Middle frontal gyrus (tissue), 1 donor: Measurements from ENCODE around the gene DLEC1.
A peak's percentile ranks its signal among the peaks of the same experiment; 100 is the strongest.

Experiments
- DNase-seq: peaks from one replicate; pipeline ENCODE4 v3.0.0-alpha.2; 2015; ENCODE audit warnings: low spot score; ENCODE audit errors: extremely low spot score

DLEC1 gene

GRCh38 chr3:38136777-38137614 lies 98.0 kb downstream of the DLEC1 start, which contains the start of gene ACAA1:
Gene ACAA1, minus strand, starts transcription at chr3:38137127. Its CDS starts 92 bp downstream, at chr3:38137035.
- DNase-seq, result peak; percentile 97

GRCh38 chr3:38137615-38138348 lies 98.8 kb downstream of the DLEC1 start:
- DNase-seq, result no peak

GRCh38 chr3:38138349-38139190 lies 99.6 kb downstream of the DLEC1 start, which contains the start of gene MYD88:
Gene MYD88, plus strand, starts transcription at chr3:38138661. Its CDS starts 40 bp downstream, at chr3:38138701.
- DNase-seq, result no peak

- DNase-seq, result no peak
These were observed 100.2 kb downstream of the DLEC1 start for GRCh38 chr3:38139191-38139590.

- no peak for DNase-seq
These were observed 100.6 kb downstream of the DLEC1 start for GRCh38 chr3:38139652-38140051.

GRCh38 chr3:38140326-38141172 lies 101.5 kb downstream of the DLEC1 start:
- no peak for DNase-seq

- DNase-seq, result no peak
These were observed 102.4 kb downstream of the DLEC1 start for GRCh38 chr3:38141173-38141951.

GRCh38 chr3:38141952-38142273 lies 102.9 kb downstream of the DLEC1 start:
- no peak for DNase-seq

- DNase-seq, result no peak
These were observed 104.0 kb downstream of the DLEC1 start for GRCh38 chr3:38142959-38143358.

GRCh38 chr3:38143511-38143910 lies 104.5 kb downstream of the DLEC1 start:
- DNase-seq, result no peak

GRCh38 chr3:38146504-38146903 lies 107.5 kb downstream of the DLEC1 start:
- DNase-seq, result no peak

- DNase-seq, result no peak
These were observed 108.4 kb downstream of the DLEC1 start for GRCh38 chr3:38147421-38147820.

- no peak for DNase-seq
These were observed 109.4 kb downstream of the DLEC1 start for GRCh38 chr3:38148311-38148882.

GRCh38 chr3:38149708-38150107 lies 110.7 kb downstream of the DLEC1 start:
- no peak for DNase-seq

GRCh38 chr3:38150780-38151528 lies 111.9 kb downstream of the DLEC1 start:
- DNase-seq, result no peak

GRCh38 chr3:38151667-38152265 lies 112.8 kb downstream of the DLEC1 start:
- DNase-seq, result no peak

- DNase-seq, result no peak
These were observed 113.6 kb downstream of the DLEC1 start for GRCh38 chr3:38152609-38153008.

- DNase-seq, result no peak
These were observed 114.2 kb downstream of the DLEC1 start for GRCh38 chr3:38153221-38153620.
